Gastrocnemius medialis (tissue), 4 donors: ENCODE results near the gene SUSD1. TPM values are rescaled to one million over a fixed set of nuclear protein-coding genes. Genes with fewer than 3 reads are reported as not detected.

Experiments used
- ATAC-seq, 2 donors: fragments of 150-250 bp; one replicate each; pipeline ENCODE4 v1.9.1; 2016
- DNase-seq, 2 donors: peaks; one replicate each; pipeline ENCODE4 v3.0.0-alpha.2; 2019
- H3K27ac ChIP-seq, 4 donors: fragments of 200-600 bp; sonication (generic); 1 replicate in 1 of 4; 2 replicates in 3 of 4; pipeline ENCODE4 v1.5.1; 2016 to 2018; ENCODE audit warnings: mild to moderate bottlenecking in 2 of 4, moderate library complexity in 1 of 4
- H3K27me3 ChIP-seq, 3 donors: fragments of 200-600 bp; sonication (generic) in 2 of 3; 1 replicate in 1 of 3; 2 replicates in 2 of 3; pipeline versions ENCODE4 v1.5.1 to v1.6.0; 2016 to 2019; ENCODE audit warnings: mild to moderate bottlenecking in 1 of 3, moderate library complexity in 1 of 3
- H3K36me3 ChIP-seq, 2 donors: fragments of 200-600 bp; sonication (generic) in 1 of 2; one replicate each; pipeline ENCODE4 v1.5.1; 2017 to 2018
- H3K4me1 ChIP-seq, 2 donors: fragments of 200-600 bp; sonication (generic) in 1 of 2; one replicate each; pipeline ENCODE4 v1.5.1; 2016 to 2017; ENCODE audit warnings: mild to moderate bottlenecking in 2 of 2
- H3K4me3 ChIP-seq, 4 donors: fragments of 200-600 bp; sonication (generic) in 3 of 4; 1 replicate in 1 of 4; 2 replicates in 3 of 4; pipeline ENCODE4 v1.5.1; 2016 to 2019; ENCODE audit warnings: mild to moderate bottlenecking in 2 of 4
- H3K9me3 ChIP-seq, 3 donors: fragments of 200-600 bp; sonication (generic) in 2 of 3; 1 replicate in 1 of 3; 2 replicates in 2 of 3; pipeline ENCODE4 v1.5.1; 2016 to 2019
- POLR2A ChIP-seq, 2 donors: fragments of 450-650 bp; IDR thresholded peaks; one replicate each; pipeline ENCODE4 v1.6.1; 2017; ENCODE audit warnings: antibody characterized with exemption in 2 of 2, mild to moderate bottlenecking in 2 of 2, moderate library complexity in 2 of 2
- in situ Hi-C, 4 donors: fragments of 200-750 bp; cut with MboI; loops; one replicate each; pipeline versions ENCODE4 v1.15.0 to v1.8.0; 2017; ENCODE audit warnings: low sequenced_read_pairs in 4 of 4
- intact Hi-C: fragments of 100-400 bp; cut with DNase I; formaldehyde crosslinking; loops from one replicate; pipeline ENCODE4 v1.15.1; 2023; ENCODE audit warnings: low total_unique reads
- total RNA-seq, 4 donors: library from RNA; depleted of rRNA; stranded (reverse); fragments of >200 nt; gene quantifications; one replicate each; pipeline versions ENCODE4 v1.1.0 to v1.2.3, GENCODE V29; 2016
- TF ChIP-seq, protein P1 (sequence below), 5 experiments: fragments of 450-650 bp in 3 of 5; fragments of 200-600 bp in 2 of 5; sonication (generic) in 2 of 5; IDR thresholded peaks in 4 of 5; conservative IDR thresholded peaks in 1 of 5; 1 replicate in 4 of 5; 2 replicates in 1 of 5; pipeline ENCODE4 v1.5.1; 2016 to 2019; ENCODE audit warnings: antibody characterized with exemption in 5 of 5, mild to moderate bottlenecking in 3 of 5, moderate library complexity in 3 of 5

Gene SUSD1
- total RNA-seq, 4 donors from 2014 or later = 0.82 to 8.0 (median 2.2) TPM

DNA sequence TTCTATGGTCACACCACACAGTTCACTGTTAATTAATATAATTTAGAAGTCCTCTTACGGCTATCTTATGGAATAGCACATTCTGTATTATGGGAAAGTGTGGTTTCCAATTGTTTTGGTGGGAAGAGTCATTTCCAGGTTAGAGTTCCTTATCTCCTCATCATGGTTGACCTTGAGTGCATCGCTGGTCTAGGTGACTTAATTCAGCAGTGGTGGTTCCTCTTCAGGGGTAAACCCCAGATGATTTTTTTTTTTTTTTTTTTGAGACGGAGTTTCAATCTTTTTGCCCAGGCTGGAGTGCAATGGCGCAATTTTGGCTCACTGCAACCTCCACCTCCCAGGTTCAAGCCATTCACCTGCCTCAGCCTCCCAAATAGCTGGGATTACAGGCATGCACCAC is 171.6 kb downstream of the SUSD1 start:
- in situ Hi-C loops = loop anchor here in 1 of 4 donors (25.0 kb wide), 1 partner anchor 109 kb away; no protein-coding TSS in a partner anchor
- H3K4me3 ChIP-seq = no peak overlapping the region

DNA sequence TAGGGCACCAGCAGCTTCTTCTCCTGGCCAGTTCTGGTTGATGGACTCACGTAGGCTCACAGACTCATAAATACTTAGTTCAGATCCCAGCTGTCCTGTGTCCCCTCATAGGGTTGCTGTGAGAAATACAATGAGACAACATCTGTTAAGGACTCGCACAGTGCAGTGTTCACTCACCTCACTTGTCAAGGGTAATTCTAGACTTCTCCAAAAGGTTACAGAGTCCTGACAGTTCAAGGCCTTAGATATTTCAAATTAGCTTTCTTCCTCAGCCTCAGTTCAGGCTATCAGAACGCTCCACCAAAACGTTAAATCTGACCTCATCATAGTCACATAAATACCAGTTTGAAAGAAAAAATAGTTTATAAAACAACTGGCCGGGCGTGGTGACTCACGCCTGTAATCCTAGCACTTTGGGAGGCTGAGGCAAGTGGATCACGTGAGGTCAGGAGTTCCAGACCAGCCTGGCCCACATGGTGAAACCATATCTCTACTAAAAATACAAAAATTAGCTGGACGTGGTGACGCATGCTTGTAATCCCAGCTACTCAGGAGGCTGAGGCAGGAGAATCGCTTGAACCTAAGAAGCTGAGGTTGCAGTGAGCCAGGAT is 172.1 kb downstream of the SUSD1 start:
- Histone ChIP-seq H3K27ac (no peak overlapping the region), H3K4me3 (no peak overlapping the region), H3K36me3 (no peaks in the 10 kb centered on the region), H3K9me3 (no peaks in the 10 kb centered on the region), H3K4me1 (no peaks in the 10 kb centered on the region), H3K27me3 (no peaks in the 10 kb centered on the region)
- intact Hi-C loops = no loop called here
- TF ChIP-seq POLR2A (IDR thresholded peaks at IDR 0.05) = no peak
- TF ChIP-seq, protein P1, sequence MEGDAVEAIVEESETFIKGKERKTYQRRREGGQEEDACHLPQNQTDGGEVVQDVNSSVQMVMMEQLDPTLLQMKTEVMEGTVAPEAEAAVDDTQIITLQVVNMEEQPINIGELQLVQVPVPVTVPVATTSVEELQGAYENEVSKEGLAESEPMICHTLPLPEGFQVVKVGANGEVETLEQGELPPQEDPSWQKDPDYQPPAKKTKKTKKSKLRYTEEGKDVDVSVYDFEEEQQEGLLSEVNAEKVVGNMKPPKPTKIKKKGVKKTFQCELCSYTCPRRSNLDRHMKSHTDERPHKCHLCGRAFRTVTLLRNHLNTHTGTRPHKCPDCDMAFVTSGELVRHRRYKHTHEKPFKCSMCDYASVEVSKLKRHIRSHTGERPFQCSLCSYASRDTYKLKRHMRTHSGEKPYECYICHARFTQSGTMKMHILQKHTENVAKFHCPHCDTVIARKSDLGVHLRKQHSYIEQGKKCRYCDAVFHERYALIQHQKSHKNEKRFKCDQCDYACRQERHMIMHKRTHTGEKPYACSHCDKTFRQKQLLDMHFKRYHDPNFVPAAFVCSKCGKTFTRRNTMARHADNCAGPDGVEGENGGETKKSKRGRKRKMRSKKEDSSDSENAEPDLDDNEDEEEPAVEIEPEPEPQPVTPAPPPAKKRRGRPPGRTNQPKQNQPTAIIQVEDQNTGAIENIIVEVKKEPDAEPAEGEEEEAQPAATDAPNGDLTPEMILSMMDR (IDR thresholded peaks at IDR 0.05 in 4 of 5, conservative IDR thresholded peaks at IDR 0.05 in 1 of 5) = no peak
- no peak for ATAC-seq
- in situ Hi-C loops = loop anchor here in 1 of 4 donors (25.0 kb wide), 1 partner anchor 109 kb away; no protein-coding TSS in a partner anchor
- no peak for DNase-seq

More for the DNA sequence above, 171.6 kb downstream of the SUSD1 start:
- no peak overlapping the region for H3K27ac ChIP-seq
- H3K9me3 ChIP-seq = no peaks in the 10 kb centered on the region
- no peak for ATAC-seq
- H3K27me3 ChIP-seq = no peaks in the 10 kb centered on the region
- intact Hi-C loops = no loop called here
- DNase-seq = no peak
- H3K4me1 ChIP-seq = no peaks in the 10 kb centered on the region
- H3K36me3 ChIP-seq = no peaks in the 10 kb centered on the region
- TF ChIP-seq, protein P1 (IDR thresholded peaks at IDR 0.05 in 4 of 5, conservative IDR thresholded peaks at IDR 0.05 in 1 of 5) = no peak
- TF ChIP-seq POLR2A (IDR thresholded peaks at IDR 0.05) = no peak

DNA sequence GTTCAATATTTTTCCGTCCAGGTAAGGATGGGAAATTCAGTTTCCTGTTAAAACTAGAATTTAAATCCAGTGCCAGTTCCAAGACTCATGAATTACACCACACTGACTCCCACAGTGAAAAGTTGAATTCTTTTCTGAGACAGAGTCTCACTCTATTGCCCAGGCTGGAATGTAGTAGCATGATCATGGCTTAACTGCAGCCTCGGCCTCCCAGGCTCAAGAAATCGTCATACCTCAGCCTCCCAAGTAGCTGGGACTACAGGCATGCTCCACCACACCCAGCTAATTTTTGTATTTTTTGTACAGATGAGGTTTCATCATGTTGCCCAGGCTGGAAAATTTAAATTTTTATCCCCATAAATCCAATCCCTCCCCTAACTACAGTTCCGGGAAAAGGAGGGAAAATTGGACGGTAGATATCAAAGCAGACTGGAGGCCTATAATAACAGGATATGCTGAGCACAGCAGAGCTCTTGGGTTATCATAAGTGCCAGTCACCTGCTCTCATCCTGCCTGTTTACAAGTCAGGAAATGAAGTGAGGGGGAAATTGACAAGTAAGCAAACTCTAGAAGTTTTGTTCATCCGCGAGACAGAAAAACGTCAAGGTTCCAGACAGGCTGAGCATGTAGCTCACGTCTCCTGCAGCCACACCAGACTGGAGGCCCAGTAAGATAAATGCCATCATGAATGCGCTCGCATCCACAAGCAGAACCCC is 172.8 kb downstream of the SUSD1 start:
- intact Hi-C loops (no loop called here), in situ Hi-C loops (loop anchor here in 1 of 4 donors (25.0 kb wide), 1 partner anchor 110 kb away; no protein-coding TSS in a partner anchor)
- ATAC-seq = no peak
- Histone ChIP-seq H3K36me3 (no peaks in the 10 kb centered on the region), H3K4me1 (no peaks in the 10 kb centered on the region), H3K27ac (no peak overlapping the region), H3K4me3 (no peak overlapping the region), H3K9me3 (no peaks in the 10 kb centered on the region), H3K27me3 (no peaks in the 10 kb centered on the region)
- TF ChIP-seq POLR2A (IDR thresholded peaks at IDR 0.05) = no peak
- TF ChIP-seq, protein P1 (IDR thresholded peaks at IDR 0.05 in 4 of 5, conservative IDR thresholded peaks at IDR 0.05 in 1 of 5) = no peak
- no peak for DNase-seq

DNA sequence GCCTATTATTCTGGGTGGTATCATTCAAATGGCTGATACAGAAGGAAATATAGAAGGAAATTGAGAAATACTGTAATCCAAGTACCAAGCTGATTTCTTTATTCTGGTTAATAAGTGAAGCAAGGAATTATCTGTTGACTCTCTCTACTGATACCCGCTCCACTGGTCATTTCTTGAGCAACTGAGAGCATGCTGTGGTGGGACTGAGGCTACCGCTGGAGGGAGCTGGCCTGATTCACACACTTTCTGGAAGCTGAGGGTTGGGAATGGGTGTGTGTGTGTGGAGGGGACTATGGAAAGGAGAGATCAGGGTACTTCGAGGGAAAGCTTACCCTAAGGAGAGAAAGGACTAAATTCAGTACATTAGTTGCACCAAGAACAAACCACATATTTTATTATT is 174.4 kb downstream of the SUSD1 start:
- DNase-seq = no peak
- TF ChIP-seq, protein P1 (IDR thresholded peaks at IDR 0.05 in 4 of 5, conservative IDR thresholded peaks at IDR 0.05 in 1 of 5) = no peak
- TF ChIP-seq POLR2A (IDR thresholded peaks at IDR 0.05) = no peak
- ATAC-seq = no peak
- Histone ChIP-seq H3K4me1 (no peaks in the 10 kb centered on the region), H3K36me3 (no peaks in the 10 kb centered on the region), H3K4me3 (no peak overlapping the region), H3K27ac (no peak overlapping the region), H3K9me3 (no peaks in the 10 kb centered on the region), H3K27me3 (no peaks in the 10 kb centered on the region)
- intact Hi-C loops (no loop called here), in situ Hi-C loops (loop anchor here in 1 of 4 donors (25.0 kb wide), 1 partner anchor 112 kb away; no protein-coding TSS in a partner anchor)
